HCT116 (cell line): ENCODE data around the gene STK24.

Experiments
- ATF3 ChIP-seq: IDR thresholded peaks from 2 replicates; pipeline ENCODE4 v1.6.1; 2012
- CTCF ChIP-seq, 3 experiments: fragments of 200-600 bp in 1 of 3; sonication (generic) in 1 of 3; IDR thresholded peaks in 2 of 3; conservative IDR thresholded peaks in 1 of 3; 2 replicates each; pipeline ENCODE4 v1.5.1; 2012 to 2017; ENCODE audit warnings: low read depth in 2 of 3, low read length in 2 of 3, antibody characterized with exemption in 1 of 3, borderline replicate concordance in 1 of 3, control low read depth in 1 of 3, mild to moderate bottlenecking in 1 of 3, mixed read lengths in 1 of 3, mixed run types in 1 of 3, moderate library complexity in 1 of 3; ENCODE audit not compliant: insufficient read depth in 1 of 3
- EGR1 ChIP-seq: IDR thresholded peaks from 2 replicates; pipeline ENCODE4 v1.6.1; 2012; ENCODE audit warnings: low read depth
- FOSL1 ChIP-seq: IDR thresholded peaks from 2 replicates; pipeline ENCODE4 v1.6.1; 2012; ENCODE audit warnings: low read depth
- MAX ChIP-seq: IDR thresholded peaks from 2 replicates; pipeline ENCODE4 v1.6.1; 2012
- POLR2A ChIP-seq: IDR thresholded peaks from 2 replicates; pipeline ENCODE4 v1.7.0; 2011; ENCODE audit warnings: borderline replicate concordance; ENCODE audit not compliant: insufficient read depth, insufficient read length; ENCODE audit errors: extremely low read depth
- REST ChIP-seq: IDR thresholded peaks from 2 replicates; pipeline ENCODE4 v1.6.1; 2012; ENCODE audit warnings: low read depth
- SP1 ChIP-seq: IDR thresholded peaks from 2 replicates; pipeline ENCODE4 v1.6.1; 2012; ENCODE audit warnings: low read depth
- ZNF274 ChIP-seq: fragments of 200-500 bp; sonication (Bioruptor generic); IDR thresholded peaks from 2 replicates; pipeline ENCODE4 v1.6.1; 2014; ENCODE audit warnings: mild to moderate bottlenecking, low read depth, low read length, inconsistent platforms

GRCh38 chr13:98448642-98448928 is 128.3 kb downstream of the STK24 start:
- no peak for TF ChIP-seq CTCF (IDR thresholded peaks at IDR 0.05 in 2 of 3, conservative IDR thresholded peaks at IDR 0.05 in 1 of 3; ENCODE audit: borderline replicate concordance in 1 of 3, insufficient read depth in 1 of 3, low read depth in 2 of 3, low read length in 2 of 3)
- no peak for TF ChIP-seq ATF3
- TF ChIP-seq SP1 = no peak
- no peak for TF ChIP-seq EGR1
- no peak for TF ChIP-seq REST
- TF ChIP-seq ZNF274 = no peak
- no peak for TF ChIP-seq POLR2A
- no peak for TF ChIP-seq FOSL1
- no peak for TF ChIP-seq MAX
